Bronchial epithelial cell (primary cell): ENCODE data around the gene AARS1. TPM values are rescaled to one million over a fixed set of nuclear protein-coding genes. Genes with fewer than 3 reads are reported as not detected.
A peak's percentile ranks its signal among the peaks of the same experiment; 100 is the strongest.
"Not testable (repeated sequence)": the region's sequence is repeated elsewhere in the genome, so short reads cannot be mapped to it uniquely, and the experiment has no call there.

ENCODE experiments used
- DNase-seq: peaks from one replicate; pipeline ENCODE4 v3.0.0-alpha.2; 2010; ENCODE audit warnings: low read depth
- FAIRE-seq: peaks from 2 replicates; lab custom pipeline; 2011; peaks lifted over from hg19 to GRCh38; lab: Jason Lieb, UNC
- H3K27me3 ChIP-seq: 2 replicates; pipeline ENCODE4 v1.5.1; 2011; ENCODE audit warnings: low read length; ENCODE audit not compliant: control insufficient read depth, insufficient read depth
- H3K36me3 ChIP-seq: 2 replicates; pipeline ENCODE4 v1.5.1; 2011; ENCODE audit warnings: low read length; ENCODE audit not compliant: control insufficient read depth, insufficient read depth
- H3K4me3 ChIP-seq: 2 replicates; pipeline ENCODE4 v1.5.1; 2011; ENCODE audit warnings: mild to moderate bottlenecking, low read depth, low read length, control low read depth
- CTCF ChIP-seq: IDR thresholded peaks from 2 replicates; pipeline ENCODE4 v1.5.1; 2011; ENCODE audit warnings: mild to moderate bottlenecking, moderate library complexity, low read length, control low read depth, inconsistent platforms; ENCODE audit not compliant: insufficient read depth, severe bottlenecking
- total RNA-seq: library from RNA; depleted of rRNA; stranded (reverse); fragments of >200 nt; gene quantifications from 2 replicates; pipeline ENCODE4 v1.2.1, GENCODE V29; 2014

AARS1 gene
- total RNA-seq, 1 donor from 2014 or later: 338 TPM

DNA sequence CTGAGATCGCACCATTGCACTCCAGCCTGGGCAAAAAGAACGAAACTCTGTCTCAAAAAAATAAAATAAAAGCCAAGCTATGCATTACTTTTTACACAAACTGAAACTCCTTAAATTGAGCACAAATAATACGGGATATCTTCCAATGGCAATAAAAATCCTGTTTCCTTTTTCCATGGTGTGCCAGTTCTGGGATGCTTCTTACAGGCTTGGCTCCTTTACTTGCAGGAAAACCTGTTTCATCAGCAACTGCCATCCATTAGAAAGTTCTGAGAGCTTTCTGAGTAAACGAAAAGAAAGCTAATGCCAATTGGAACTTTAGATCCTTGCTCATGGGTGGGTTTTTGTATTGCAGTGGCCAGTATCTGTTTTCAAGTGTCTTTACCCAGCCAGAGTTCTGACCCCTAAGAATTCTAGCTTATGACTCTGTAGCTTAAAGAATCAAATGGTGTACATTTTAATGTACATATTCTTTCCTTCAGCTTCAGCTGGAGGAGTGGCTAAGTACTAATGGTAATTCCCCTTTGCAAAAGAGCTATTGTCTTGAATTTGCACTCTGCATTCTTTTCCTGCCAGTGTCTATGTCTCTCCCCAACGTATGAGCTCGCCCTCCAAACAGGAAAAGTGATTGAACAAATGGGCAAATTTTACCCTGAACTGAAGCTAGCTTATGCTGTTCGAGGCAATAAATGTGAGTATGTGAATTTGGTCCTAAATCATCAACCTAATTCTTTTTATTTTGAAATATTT is 35.9 kb upstream of the AARS1 start:
- no peak overlapping the region for H3K4me3 ChIP-seq
- H3K36me3 ChIP-seq: peaks cover 12% of the 10 kb centered on the region
- no peak for TF ChIP-seq CTCF
- no peaks in the 10 kb centered on the region for H3K27me3 ChIP-seq
- FAIRE-seq: no peak
- DNase-seq: no peak

DNA sequence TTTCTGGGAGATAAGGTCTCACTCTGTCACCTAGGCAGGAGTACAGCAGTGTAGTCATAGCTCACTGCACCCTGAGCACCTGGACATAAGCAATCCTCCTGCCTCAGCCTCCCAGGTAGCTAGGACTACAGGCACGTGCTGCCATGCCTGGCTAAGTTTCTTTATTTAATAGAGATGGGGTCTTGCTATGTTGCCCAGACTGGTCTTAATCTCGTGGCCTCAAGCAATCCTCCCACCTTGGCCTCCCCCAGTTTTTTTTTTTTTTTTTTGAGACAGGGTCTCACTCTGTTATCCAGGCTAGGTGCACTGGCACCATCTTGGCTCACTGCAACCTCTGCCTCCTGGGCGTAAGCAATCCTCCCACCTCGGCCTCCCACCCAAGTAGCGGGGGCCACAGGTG is 30.8 kb upstream of the AARS1 start:
- no peaks in the 10 kb centered on the region for H3K27me3 ChIP-seq
- TF ChIP-seq CTCF: no peak
- DNase-seq: no peak
- no peak overlapping the region for H3K4me3 ChIP-seq
- H3K36me3 ChIP-seq: peaks cover 10% of the 10 kb centered on the region
- no peak for FAIRE-seq

- H3K4me3 ChIP-seq, H3K36me3 ChIP-seq, DNase-seq, H3K27me3 ChIP-seq, FAIRE-seq: not testable (repeated sequence)
Measured at GRCh38 chr16:70307726-70308125, 18.4 kb upstream of the AARS1 start.

- H3K27me3 ChIP-seq: no peaks in the 10 kb centered on the region
- peaks cover 1% of the 10 kb centered on the region for H3K36me3 ChIP-seq
- no peak for TF ChIP-seq CTCF
- DNase-seq (no peak), FAIRE-seq (no peak)
- H3K4me3 ChIP-seq: no peak overlapping the region
Measured at GRCh38 chr16:70306880-70307279, 17.6 kb upstream of the AARS1 start.

DNA sequence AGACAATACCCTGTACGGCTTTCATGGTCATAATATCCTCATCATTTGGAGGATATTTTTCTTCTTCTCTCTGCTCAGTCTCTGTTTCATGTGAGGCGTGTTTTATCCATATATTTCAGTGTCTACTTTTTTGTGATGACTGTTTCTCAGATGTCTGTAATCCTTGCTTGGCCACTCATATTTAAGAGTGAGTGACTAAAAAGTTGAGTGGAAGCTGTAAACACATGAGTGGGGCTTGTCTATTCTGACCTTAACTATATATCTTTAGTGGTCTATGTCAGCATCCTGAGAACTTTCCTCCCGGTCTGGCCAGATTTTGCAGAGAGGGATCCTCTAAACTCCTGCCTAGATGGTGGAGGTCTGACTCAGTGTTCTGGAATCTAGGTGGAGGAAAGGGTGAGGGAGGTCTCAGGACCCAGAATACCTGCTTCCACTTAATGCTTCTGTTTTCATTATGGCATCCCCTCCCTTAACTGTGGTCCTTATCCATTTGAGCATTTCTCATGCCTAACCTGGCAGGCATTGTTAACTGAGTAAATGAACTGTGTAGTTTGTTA is 15.7 kb upstream of the AARS1 start:
- H3K36me3 ChIP-seq: peaks cover 1% of the 10 kb centered on the region
- FAIRE-seq (no peak), DNase-seq (peak; percentile 22)
- H3K4me3 ChIP-seq: no peak overlapping the region
- TF ChIP-seq CTCF: no peak
- H3K27me3 ChIP-seq: no peaks in the 10 kb centered on the region

GRCh38 chr16:70302745-70303144 is 13.4 kb upstream of the AARS1 start:
- DNase-seq (peak; percentile 52), FAIRE-seq (no peak)
- no peaks in the 10 kb centered on the region for H3K27me3 ChIP-seq
- peaks cover 1% of the 10 kb centered on the region for H3K36me3 ChIP-seq
- no peak overlapping the region for H3K4me3 ChIP-seq
- TF ChIP-seq CTCF: no peak
